GM19463 (cell line): ENCODE measurements around the gene PRPH2.

ENCODE experiments used
- ATAC-seq: cut with Tn5 transposase; IDR thresholded peaks from one replicate; pipeline ENCODE4 v1.9.1; 2021; ENCODE audit warnings: mild to moderate bottlenecking, moderate library complexity; ENCODE audit not compliant: unreplicated experiment

Gene PRPH2, protein sequence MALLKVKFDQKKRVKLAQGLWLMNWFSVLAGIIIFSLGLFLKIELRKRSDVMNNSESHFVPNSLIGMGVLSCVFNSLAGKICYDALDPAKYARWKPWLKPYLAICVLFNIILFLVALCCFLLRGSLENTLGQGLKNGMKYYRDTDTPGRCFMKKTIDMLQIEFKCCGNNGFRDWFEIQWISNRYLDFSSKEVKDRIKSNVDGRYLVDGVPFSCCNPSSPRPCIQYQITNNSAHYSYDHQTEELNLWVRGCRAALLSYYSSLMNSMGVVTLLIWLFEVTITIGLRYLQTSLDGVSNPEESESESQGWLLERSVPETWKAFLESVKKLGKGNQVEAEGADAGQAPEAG

DNA sequence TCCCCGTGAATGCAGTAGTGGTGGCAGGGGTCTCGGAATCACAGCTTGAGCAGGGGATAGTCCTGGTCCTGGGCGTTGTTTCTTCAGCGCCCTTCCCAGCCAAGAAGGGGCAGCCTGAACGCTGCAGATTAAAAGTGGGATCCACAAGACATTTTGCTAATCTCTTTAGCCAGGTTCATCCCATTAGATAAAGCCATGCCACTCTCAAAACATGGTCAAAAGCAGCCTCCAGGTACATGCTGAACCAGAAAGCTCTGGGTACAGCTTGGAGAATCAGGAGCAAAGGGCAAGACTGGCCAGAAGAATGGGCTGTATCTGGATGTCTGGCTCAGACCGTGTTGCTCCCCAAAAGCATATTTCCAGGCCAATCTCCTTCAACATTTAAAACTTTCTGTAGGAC lies at the start of gene PRPH2:
TSS of gene PRPH2 (minus strand) at position 101 of the 400 bp plus-strand sequence. CDS start 263 bp downstream, outside the sequence.
- ATAC-seq, result no peak

DNA sequence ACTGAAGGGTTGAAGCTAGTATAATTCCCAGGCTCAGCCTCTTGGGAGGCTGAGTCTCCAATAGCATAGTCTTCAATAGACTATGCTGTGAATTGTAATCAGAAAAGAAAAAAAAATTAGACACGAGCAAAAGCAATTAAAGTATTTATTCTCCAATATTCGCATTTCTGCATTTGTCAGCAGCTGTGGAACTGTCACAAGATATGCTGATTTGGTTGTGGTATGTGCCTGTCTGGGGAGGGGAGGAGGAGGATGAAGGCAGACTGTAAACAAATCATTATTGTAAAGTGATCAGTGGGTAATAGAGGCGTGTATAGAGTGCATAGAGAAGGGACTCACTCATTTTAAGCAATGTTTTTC lies 49.3 kb upstream of the PRPH2 start:
- no peak for ATAC-seq

DNA sequence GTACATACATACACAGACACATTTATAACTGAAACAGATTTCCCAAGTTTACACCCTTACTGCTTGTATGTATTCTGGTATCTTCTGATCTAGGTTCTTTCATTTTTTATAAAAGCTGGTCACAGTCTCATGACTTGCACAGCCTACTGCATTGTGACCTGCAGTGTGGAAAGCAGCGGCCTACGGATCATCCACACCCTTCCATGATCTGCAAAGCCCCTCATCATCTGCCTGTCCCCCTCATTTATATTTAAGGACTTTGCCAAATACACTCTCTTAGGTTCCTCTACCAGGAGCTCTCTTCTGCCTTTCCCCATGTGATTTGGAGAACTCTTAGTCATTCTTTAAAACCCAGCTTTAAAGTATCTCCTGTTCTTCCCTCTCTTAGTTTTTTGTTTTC lies 47.4 kb upstream of the PRPH2 start:
- no peak for ATAC-seq

DNA sequence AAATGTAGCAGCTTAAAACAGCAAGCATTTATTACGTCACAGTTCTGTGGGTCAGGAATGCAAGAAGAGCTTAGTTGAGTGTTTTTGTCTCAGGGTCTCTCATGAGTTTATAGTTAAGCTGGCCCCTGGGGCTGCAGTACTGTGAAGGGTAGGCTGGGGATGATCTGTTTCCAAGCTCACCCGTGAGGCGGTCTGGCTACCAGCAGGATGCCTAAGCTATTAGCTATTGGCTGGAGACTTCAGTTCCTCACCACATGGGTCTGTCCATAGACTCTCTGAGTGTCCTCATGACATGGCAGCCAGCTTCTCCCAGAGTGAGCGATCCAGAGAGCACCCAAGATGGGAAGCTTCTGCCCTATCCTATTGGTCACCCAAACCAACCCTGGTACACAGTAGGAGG lies 46.7 kb upstream of the PRPH2 start:
- ATAC-seq, result no peak

DNA sequence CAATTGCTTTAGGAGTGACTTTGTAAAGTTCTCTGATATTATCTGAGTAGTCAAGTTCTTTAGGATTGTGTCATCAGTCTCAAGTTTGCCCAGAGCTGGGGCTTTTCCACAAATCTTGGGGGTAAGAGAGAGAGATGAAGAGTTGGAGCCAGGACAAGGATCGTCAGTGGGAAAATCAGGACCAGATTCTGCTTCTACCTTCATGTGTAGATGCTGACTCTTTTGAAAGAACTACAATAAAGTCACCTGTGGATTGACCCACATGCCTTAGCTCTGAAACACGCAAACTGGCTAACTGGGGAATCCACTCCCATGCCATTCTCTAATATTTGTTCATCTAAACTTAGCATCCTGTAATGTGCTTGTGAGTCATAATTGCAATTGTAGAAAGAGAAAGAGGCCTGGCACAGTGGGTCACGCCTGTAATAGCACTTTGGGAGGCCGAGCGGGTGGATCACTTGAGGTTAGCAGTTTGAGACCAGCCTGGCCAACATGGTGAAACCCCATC lies 43.8 kb upstream of the PRPH2 start:
- no peak for ATAC-seq

DNA sequence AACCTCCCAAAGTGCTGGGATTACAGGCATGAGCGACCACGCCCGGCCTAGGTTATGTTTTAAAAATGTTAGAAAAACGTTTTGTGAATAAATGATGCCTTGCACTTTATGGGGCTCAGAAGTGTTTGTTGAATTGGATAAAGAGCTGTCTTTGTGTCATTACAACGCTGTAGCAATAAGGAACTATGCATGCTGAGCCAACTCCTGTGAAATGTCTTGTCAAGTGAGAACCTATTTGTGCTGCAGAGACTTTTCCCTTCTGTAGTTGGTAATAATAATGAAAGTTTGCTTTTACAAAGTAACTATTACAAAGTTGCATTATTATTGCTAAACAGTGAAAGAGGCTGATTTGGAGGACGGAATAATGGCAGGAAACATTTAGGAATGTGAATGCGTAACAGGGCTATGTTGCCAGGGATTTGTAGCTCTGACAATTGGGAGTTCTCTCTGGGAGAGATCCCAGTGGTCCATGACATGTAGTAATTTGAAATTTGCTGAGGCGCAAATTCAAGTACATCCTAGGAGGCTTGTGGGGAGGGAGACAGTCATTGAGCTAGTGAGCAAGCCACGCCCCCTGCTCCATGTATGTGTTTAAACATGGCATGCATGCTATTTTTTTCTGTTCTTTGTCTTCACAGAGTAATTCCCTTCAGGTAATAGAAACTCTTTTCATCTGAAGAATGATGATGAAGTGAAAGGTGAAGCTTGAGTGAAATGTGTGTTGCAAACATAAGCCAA lies 42.7 kb upstream of the PRPH2 start:
- no peak for ATAC-seq

DNA sequence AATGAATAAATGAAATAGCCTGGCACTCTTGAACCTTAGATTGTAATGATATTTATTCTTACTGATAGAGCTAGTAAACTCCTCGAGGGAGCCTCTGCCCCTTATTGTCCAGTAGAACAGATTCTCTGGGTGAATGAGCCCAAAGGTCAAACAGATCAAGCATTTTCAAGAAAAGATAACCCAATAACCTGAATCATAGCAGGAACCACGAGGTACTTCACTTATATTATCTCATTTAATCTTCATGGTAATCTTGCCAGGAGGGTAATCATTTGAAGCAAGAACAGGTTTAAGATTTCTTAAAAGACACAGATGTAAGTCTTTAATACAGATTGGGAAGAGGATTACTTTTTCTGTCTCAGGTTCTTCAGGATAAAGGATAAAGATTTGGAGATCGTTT lies 40.6 kb upstream of the PRPH2 start:
- no peak for ATAC-seq

DNA sequence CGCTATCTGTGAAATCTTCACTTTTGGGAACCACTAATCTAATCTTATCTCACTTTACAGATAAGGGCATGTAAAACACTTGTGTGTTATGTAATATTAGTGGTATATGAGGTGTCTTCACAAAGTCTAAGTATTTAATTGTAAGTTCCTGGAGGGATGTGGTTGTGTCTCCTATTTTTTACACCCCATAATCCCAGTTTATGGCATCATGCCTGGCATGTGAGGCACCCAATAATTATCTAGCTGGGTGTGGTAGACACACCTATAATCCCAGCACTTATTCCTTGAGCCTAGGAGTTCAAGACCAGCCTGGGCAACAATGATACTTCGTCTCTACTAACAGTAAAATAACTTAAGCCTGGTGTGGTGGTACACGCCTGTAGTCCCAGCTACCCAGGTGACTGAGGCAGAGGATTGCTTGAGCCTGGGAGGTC lies 40.0 kb upstream of the PRPH2 start:
- no peak for ATAC-seq

DNA sequence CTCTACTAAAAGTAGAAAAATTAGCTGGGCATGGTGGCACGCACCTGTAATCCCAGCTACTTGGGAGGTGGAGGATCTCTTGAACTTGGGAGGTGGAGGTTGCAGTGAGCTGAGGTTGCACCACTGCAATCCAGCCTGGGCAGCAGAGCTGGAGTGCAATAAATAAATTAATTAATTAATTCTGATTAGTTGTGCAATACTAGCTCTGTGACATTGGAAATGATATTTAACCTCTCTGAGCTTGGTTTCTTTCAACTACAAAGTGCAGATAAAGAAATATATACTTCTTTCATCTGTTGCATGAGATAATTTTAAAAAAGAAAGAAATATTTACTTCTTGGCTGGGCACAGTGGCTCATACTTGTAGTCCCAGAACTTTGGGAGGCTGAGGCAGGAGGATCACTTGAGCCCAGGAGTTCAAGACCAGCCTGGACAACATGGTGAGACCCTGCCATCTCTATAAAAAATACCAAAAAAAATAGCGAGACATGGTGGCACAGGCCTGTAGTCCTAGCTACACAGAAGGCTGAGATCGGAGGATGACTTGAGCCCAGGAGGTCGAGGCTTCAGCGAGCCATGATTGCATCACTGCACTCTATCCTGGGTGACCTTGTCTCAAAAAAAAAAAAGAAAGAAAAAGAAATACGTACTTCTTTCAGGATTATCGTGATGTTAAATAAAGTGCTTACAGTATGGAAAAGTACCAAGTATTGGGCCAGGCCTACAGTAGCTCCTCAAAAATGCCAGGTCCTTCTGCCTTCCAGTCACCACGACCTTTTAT lies 39.1 kb upstream of the PRPH2 start:
- ATAC-seq, result no peak

DNA sequence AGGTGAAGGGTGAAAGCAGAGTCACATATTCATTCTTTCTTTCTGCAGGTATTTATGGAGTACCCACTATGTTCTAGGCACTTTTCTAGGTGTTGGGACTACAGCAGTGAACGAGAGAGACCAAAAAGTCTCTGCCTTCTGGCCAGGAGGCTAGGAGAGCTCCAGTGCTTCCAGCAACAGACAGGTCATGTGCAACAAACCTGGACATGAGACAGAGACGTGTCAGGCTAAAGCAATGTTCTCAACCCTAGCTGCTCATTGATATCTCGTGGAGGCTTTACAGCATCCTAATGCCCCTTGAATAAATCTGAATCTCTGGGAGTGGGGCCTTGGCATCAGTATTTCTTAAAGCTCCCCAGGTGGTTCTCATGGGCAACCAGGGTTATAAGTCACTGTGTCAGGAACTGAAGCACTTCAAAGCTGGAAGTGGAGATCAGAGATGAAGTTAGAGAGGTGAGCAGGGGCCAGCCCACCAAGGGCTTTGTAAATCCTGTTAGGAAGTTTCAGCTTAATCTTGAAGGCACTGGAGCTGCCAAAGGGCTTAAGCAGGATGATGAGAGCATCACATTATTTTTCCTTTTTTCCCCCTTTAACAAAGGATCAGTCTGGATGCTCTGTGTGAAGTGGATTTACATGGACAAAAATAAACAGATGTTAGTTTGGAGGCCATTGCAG lies 36.5 kb upstream of the PRPH2 start:
- no peak for ATAC-seq

DNA sequence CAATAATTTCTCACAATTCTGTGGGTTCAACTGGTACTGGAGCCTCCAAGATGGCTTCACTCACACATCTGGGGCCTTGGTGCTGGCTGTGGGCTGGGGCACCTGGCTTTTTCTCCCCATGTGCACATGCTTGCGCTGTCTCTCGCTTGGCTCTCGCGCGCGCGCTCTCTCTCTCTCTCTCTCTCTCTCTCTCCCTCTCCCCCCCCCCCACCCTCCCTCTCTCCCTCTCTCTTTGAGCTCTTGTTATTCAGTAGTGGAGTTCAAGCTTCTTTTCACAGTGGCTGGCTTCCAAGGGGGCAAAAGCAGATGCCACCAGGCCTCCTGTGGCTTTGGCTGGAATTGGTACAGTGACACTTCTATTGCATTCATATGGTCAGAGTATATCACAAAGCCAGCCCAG lies 34.3 kb upstream of the PRPH2 start:
- ATAC-seq, result no peak

DNA sequence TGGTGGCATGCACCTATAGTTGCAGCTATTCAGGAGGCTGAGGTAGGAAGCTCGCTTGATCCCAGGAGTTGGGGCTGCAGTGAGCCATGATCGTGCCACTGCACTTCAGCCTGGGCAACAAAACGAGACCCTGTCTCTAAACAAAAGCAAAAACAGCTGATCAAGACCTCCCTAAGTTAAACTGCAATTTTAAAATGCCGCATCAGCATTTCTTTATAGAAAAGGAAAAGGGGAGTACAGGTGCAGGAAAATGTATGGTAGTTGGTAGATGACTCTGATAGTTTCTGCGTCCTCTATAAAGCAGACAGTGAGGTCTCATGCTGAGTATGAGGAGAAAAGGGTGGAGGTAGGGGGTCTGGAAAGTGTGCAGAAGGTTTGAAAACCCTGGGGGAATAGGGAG lies 32.4 kb upstream of the PRPH2 start:
- no peak for ATAC-seq

DNA sequence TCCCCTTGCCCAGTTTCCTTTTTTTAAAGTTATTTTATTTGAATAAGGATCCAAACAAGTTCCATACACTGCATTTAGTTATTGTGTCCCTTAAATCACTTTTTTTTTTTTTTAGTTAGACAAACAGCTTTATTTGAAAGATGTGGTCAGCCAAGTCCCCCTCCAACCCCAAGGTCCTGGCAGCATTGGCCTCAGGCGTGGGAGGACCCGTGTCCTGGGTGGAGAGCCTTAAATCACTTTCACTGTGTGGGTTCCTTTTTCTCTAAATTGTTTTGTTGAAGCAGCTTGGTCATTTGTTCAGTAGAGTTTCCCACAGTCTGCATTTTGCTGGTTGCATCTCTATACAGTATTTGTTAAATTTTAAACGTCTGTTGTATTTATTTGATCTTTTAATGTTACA lies 28.7 kb upstream of the PRPH2 start:
- no peak for ATAC-seq

DNA sequence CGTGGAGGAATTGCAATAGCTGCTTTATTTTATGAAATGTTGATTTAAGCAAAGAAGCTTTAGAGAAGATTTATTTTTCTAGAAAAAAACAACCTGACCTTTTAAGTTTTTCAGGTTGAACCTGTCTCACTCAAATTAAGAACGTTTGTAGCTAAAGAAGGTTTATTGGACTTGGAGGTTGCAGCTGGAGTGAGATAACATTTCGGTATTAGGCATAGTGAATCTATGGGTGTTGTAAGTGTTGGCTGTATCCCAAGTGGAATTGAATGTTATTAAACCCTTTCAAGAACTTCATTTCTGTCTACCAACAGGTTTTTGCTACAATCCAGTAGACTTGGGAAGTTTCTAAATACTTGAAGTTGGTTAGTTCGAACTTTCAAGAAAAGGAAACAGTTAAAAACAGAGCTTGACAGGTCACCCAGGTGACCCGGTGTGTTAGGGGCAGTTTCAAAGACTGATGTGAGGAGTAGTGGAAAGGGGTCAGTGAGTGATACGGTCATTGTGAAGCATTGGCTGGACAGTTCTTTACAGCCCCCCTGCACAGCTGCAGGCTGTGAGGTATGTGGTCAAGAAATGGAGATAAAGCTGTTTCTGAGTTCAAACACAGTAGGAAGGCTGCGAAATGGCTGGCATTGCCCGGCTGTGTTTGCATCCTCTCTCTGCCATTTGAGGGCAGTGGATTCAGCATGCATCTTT lies 26.0 kb upstream of the PRPH2 start:
- ATAC-seq, result no peak

DNA sequence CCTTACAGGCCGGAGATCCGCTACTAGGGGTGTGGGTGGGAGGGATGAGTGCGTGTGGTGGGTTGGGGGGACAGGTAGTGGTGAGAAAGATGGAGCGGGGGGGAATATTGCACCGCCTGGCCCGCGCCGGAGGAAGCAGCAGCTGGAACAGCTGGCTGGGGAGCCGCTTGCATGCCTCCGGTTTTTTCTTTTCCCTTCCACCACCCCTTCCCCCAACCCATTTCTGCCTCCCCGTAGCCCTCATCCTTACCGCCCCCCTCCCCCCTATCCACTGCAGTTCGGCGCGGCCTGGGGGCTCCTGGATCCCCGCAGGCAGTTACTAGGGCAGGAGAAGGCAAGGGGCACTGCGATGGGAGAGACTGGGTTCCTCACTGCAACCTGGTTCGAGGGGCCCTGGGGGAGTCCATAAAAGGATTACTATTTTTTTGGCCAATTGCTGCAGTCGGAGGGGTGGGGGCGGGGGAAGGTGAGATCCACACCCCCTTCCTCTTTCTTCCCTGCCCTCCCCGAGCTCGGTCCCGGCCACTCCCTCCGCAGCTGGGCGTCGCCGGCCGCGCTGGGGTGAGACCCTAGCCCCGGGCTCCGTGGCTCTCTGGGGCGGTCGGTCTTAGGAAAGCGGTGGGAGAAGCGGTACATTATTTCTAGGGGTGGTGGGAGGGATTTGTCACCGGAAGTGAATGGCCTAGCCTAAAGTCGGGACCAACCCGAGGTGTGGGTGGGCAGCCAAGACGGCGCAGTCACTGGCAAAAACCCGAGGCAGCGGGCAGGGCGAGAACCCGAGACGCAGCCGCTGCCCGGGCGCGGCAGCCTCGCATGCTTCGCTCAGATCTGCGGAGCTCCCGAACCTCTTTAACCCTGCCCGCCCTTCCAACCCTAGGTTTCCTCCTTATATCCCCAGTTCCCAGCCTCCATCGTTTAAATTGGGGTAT lies 24.3 kb upstream of the PRPH2 start:
- ATAC-seq, result peak; percentile 68

DNA sequence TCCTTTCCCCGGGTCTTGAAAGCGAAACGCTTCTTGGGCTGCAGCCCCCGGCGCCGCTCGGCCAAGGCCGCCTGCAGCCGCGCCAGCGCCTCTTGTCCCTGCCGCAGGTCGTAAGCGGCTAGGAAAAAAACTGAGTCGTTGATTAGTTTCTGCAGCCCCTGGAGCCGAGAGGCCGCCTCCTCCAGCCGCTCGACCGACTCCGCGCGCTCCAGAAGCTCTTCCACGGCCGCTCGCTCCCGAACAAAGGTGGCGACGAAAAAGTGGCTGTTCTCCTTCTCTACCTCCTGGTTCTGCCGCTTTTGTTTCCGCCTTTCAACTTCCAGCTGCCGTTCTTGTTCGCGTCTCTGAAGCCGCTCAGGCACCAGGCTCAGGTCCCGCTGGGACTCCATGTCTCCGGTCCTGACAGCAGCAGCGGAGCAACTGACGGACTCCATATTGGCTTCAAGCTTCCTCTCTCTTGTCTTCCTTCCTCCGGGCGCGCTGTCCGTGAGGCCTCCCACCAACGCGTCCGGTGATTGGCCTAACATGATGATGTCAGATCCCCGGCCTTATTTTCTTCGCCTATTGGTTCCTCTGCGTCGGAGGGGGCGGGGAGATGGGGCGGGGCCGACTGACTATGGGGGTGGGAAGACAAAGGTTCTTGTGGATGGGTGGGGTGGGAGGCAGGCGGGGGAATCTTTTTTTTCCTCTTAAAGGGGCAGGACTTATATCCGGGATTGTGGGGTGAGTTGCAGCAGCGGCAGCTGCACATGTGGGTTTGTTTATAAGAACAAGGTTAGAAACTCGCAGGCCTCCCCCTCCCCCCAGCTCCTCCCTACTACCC lies 23.5 kb upstream of the PRPH2 start, which contains the start of gene TBCC:
TSS of gene TBCC (minus strand) at position 464 of the 823 bp plus-strand sequence. CDS start at position 434, 30 bp downstream.
- peak; percentile 72 for ATAC-seq

DNA sequence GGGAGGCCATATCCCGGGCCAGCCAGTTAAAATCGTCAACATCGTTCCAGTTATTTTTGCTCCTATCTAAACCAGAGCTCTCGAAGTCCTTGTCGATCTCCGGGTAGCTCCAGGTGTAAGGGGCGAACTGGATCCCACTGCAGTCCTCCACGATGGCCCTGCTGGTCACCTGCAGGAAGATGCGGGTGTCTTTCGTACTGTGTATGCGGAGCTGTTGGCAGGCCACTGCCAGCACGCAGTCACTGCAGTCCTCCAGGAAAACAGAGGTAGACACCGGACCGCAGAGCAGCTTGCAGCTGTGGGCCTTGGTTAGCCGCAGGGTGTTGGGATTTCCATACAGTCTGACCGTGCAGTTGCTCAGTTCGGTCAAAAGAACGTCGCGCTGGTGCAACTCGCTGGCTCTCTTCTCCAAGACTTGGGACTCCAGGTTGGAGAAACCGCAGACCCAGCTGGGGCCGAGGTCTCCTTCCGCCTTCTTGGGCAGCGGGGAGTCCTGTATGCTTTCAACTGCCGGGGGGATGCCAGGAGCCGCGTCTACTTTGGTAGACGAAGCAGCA lies 22.8 kb upstream of the PRPH2 start:
- ATAC-seq, result no peak

DNA sequence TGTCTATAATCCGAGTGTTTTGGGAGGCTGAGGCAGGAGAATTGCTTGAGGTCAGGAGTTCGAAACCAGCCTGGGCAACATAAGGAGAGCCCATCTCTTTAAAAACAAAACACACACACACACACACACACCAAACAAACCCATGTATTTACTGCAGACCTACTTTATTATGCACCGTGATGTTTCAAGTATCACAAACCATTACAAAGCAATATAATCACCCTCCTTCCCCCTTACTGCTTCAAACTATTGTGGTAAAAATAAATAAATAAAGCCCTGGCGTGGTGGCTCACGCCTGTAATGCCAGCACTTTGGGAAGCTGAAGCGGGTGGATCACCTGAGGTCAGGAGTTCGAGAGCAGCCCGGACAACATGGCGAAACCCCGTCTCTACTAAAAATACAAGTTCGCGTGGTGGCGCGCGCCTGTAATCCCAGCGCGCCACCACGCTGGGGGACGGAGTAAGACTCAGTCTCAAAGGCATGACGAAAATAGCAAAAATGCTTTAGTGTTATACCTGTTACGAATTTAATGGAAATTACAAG lies 22.0 kb upstream of the PRPH2 start:
- no peak for ATAC-seq
